Keratinocyte (primary cell): ENCODE data around the gene MRTFB.

Source experiments
- CTCF ChIP-seq, 3 experiments: IDR thresholded peaks in 1 of 3; conservative IDR thresholded peaks in 1 of 3; optimal IDR thresholded peaks in 1 of 3; 2 replicates in 2 of 3; 3 replicates in 1 of 3; pipeline versions ENCODE3 to v1.5.1; 2011; ENCODE audit warnings: low read length in 3 of 3, mild to moderate bottlenecking in 3 of 3, moderate library complexity in 2 of 3, control low read depth in 1 of 3, inconsistent platforms in 1 of 3; ENCODE audit not compliant: insufficient read depth in 2 of 3; ENCODE audit errors: extremely low read depth in 1 of 3
- EZH2 ChIP-seq: IDR thresholded peaks from one replicate; pipeline ENCODE4 v1.6.1; 2012; ENCODE audit warnings: inconsistent platforms, mild to moderate bottlenecking, low read length, moderate library complexity

GRCh38 chr16:14240964-14241363, 169.8 kb downstream of the MRTFB start:
- TF ChIP-seq CTCF (optimal IDR thresholded peaks at IDR 0.05 in 1 of 3, IDR thresholded peaks at IDR 0.05 in 1 of 3, conservative IDR thresholded peaks at IDR 0.05 in 1 of 3; ENCODE audit: extremely low read depth in 1 of 3, insufficient read depth in 2 of 3, low read length in 3 of 3) (no peak), EZH2 (no peak)
